K562 (cell line): Measurements from ENCODE around the gene ACSL3. TPM values are rescaled to one million over a fixed set of nuclear protein-coding genes. Genes with fewer than 3 reads are reported as not detected.

Experiments used
- DMBX1 ChIP-seq: fragments of 250-450 bp; sonication (Bioruptor Pico); IDR thresholded peaks from 2 replicates; pipeline ENCODE4 v1.8.0; 2022; ENCODE audit warnings: inconsistent platforms, mild to moderate bottlenecking, moderate library complexity, borderline replicate concordance
- FOXK1 ChIP-seq: sonication (generic); formaldehyde crosslinking; IDR thresholded peaks from 2 replicates; pipeline ENCODE4 v1.8.0; 2022; ENCODE audit warnings: missing genetic modification reagents, mild to moderate bottlenecking, borderline replicate concordance
- GATA2 ChIP-seq: sonication (generic); formaldehyde crosslinking; IDR thresholded peaks from 2 replicates; pipeline ENCODE4 v1.4.0; 2020; ENCODE audit warnings: mild to moderate bottlenecking, missing genetic modification reagents
- HDAC8 ChIP-seq: fragments of 450-650 bp; IDR thresholded peaks from 2 replicates; pipeline ENCODE4 v1.6.1; 2016; ENCODE audit warnings: mild to moderate bottlenecking, missing genetic modification characterization, moderate library complexity, missing compliant biosample characterization
- HIVEP1 ChIP-seq: fragments of 250-450 bp; sonication (Bioruptor Pico); IDR thresholded peaks from 2 replicates; pipeline ENCODE4 v1.4.0; 2020; ENCODE audit warnings: mild to moderate bottlenecking
- MNT ChIP-seq, 2 experiments: fragments of 450-650 bp; conservative IDR thresholded peaks; 2 replicates each; pipeline ENCODE4 v1.6.1; 2017; ENCODE audit warnings: mild to moderate bottlenecking in 2 of 2, moderate library complexity in 2 of 2
- NFIC ChIP-seq: fragments of 450-650 bp; IDR thresholded peaks from 2 replicates; pipeline ENCODE4 v1.6.1; 2017; ENCODE audit warnings: mild to moderate bottlenecking, inconsistent platforms
- RCOR1 ChIP-seq, 2 experiments: IDR thresholded peaks; 2 replicates each; pipeline ENCODE4 v1.6.1; 2012; ENCODE audit warnings: low read depth in 2 of 2, low read length in 2 of 2, borderline replicate concordance in 1 of 2, improper control_type of control experiment in 1 of 2
- SMAD4 ChIP-seq: fragments of 250-450 bp; sonication (Bioruptor Pico); conservative IDR thresholded peaks from 2 replicates; pipeline ENCODE4 v1.8.0; 2021; ENCODE audit warnings: inconsistent platforms, mild to moderate bottlenecking, moderate library complexity
- TCF7L2 ChIP-seq: fragments of 150-350 bp; IDR thresholded peaks from 2 replicates; pipeline ENCODE4 v1.6.1; 2016; ENCODE audit warnings: low read depth, mild to moderate bottlenecking, low read length, moderate library complexity
- TSHZ1 ChIP-seq: fragments of 250-450 bp; sonication (Bioruptor Pico); IDR thresholded peaks from 2 replicates; pipeline ENCODE4 v1.4.0; 2020; ENCODE audit warnings: mild to moderate bottlenecking, moderate library complexity
- ZNF224 ChIP-seq: sonication (generic); formaldehyde crosslinking; IDR thresholded peaks from 2 replicates; pipeline ENCODE4 v1.8.0; 2022; ENCODE audit warnings: mild to moderate bottlenecking, missing genetic modification reagents
- ZNF584 ChIP-seq: fragments of 200-800 bp; sonication (Bioruptor generic); IDR thresholded peaks from 2 replicates; pipeline ENCODE4 v1.6.1; 2016; ENCODE audit warnings: low read depth, mild to moderate bottlenecking, missing genetic modification characterization, missing compliant biosample characterization
- polyA plus RNA-seq, 8 experiments: library from polyadenylated mRNA; depleted of rRNA in 4 of 8; stranded (reverse) in 5 of 8; unstranded in 3 of 8; fragments of >200 nt; fragmentation: Nextera tagmentation in 2 of 8; fragmentation: Illumina TruSeq in 1 of 8; extraction: Ambion mirVana in 2 of 8; extraction: Trizol in 1 of 8; gene quantifications; 2 replicates each; pipeline versions ENCODE4 v1.2.1 to v1.2.3, GENCODE V29; 2011 to 2014; ENCODE audit warnings: inconsistent platforms in 1 of 8, missing spikeins in 1 of 8
- total RNA-seq, 7 experiments: library from RNA; depleted of rRNA in 6 of 7; stranded (reverse); fragments of >200 nt in 6 of 7; fragmentation: Illumina TruSeq in 2 of 7; extraction: Trizol in 2 of 7; gene quantifications; 2 replicates each; pipeline versions ENCODE4 v1.2.1 to v1.2.3, GENCODE V29; 2011 to 2021; ENCODE audit warnings: low replicate concordance in 1 of 7
- TF ChIP-seq, protein P1 (sequence below): fragments of 250-450 bp; sonication (Bioruptor Pico); IDR thresholded peaks from 2 replicates; pipeline ENCODE4 v1.4.0; 2020
- TF ChIP-seq, protein P2 (sequence below), 3 experiments: fragments of 200-800 bp in 1 of 3; sonication (Bioruptor generic) in 1 of 3; sonication (generic) in 1 of 3; formaldehyde crosslinking in 1 of 3; IDR thresholded peaks; 2 replicates each; pipeline versions ENCODE4 v1.6.1 to v1.8.0; 2016 to 2022; ENCODE audit warnings: mild to moderate bottlenecking in 2 of 3, missing compliant biosample characterization in 2 of 3, missing genetic modification characterization in 2 of 3, missing genetic modification reagents in 1 of 3
- TF ChIP-seq, protein P3 (sequence below): fragments of 450-650 bp; formaldehyde crosslinking; IDR thresholded peaks from 2 replicates; pipeline ENCODE4 v1.4.0; 2020; ENCODE audit warnings: mild to moderate bottlenecking, moderate library complexity

ACSL3 gene
- total and polyA plus RNA-seq, 9 of the 15 experiments (the other 6 are each of a cell fraction or from before 2014, with no cell fraction given) = 21.3 to 123 (median 85.2) TPM

GRCh38 chr2:222859786-222860612 lies 837 bp upstream of the ACSL3 start (continued):
- 0 out of 2 replicates have a peak, but pooled peaks have one; percentile 63 for TF ChIP-seq HDAC8 (tag)
- TF ChIP-seq HIVEP1 = 0 out of 2 replicates have a peak, but pooled peaks have one; percentile 58
- peak; percentile 64 for TF ChIP-seq SMAD4
- 0 out of 2 replicates have a peak, but pooled peaks have one; percentile 16 for TF ChIP-seq NFIC
- no peak for TF ChIP-seq FOXK1 (CRISPR knock-in tag)
- TF ChIP-seq ZNF584 (CRISPR knock-in tag) = 0 out of 2 replicates have a peak, but pooled peaks have one; percentile 29
- no peak for TF ChIP-seq ZNF224 (CRISPR knock-in tag)
- 0 out of 4 replicates have a peak, but pooled peaks of 1 of the 2 experiments have one; percentile 34 for TF ChIP-seq RCOR1 (IDR thresholded peaks at IDR 0.05; ENCODE audit: borderline replicate concordance in 1 of 2, low read depth in 2 of 2, low read length in 2 of 2)
- TF ChIP-seq GATA2 (CRISPR knock-in tag) = no peak
- TF ChIP-seq TSHZ1 (CRISPR knock-in tag) = peak; percentile 37; the same call in 1 of the 2 replicates
- no peak for TF ChIP-seq MNT (conservative IDR thresholded peaks at IDR 0.05)
- TF ChIP-seq, protein P1, sequence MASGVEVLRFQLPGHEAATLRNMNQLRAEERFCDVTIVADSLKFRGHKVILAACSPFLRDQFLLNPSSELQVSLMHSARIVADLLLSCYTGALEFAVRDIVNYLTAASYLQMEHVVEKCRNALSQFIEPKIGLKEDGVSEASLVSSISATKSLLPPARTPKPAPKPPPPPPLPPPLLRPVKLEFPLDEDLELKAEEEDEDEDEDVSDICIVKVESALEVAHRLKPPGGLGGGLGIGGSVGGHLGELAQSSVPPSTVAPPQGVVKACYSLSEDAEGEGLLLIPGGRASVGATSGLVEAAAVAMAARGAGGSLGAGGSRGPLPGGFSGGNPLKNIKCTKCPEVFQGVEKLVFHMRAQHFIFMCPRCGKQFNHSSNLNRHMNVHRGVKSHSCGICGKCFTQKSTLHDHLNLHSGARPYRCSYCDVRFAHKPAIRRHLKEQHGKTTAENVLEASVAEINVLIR (CRISPR knock-in tag) = no peak
- no peak for TF ChIP-seq TCF7L2
- TF ChIP-seq DMBX1 (CRISPR knock-in tag) = peak; percentile 61; the same call in 1 of the 2 replicates
- TF ChIP-seq, protein P2, sequence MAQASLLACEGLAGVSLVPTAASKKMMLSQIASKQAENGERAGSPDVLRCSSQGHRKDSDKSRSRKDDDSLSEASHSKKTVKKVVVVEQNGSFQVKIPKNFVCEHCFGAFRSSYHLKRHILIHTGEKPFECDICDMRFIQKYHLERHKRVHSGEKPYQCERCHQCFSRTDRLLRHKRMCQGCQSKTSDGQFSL (CRISPR knock-in tag; IDR thresholded peaks at IDR 0.05) = no peak
- TF ChIP-seq, protein P2 (tag; IDR thresholded peaks at IDR 0.05) = 0 out of 4 replicates have a peak, but pooled peaks of 1 of the 2 experiments have one; percentile 35
- TF ChIP-seq, protein P3, sequence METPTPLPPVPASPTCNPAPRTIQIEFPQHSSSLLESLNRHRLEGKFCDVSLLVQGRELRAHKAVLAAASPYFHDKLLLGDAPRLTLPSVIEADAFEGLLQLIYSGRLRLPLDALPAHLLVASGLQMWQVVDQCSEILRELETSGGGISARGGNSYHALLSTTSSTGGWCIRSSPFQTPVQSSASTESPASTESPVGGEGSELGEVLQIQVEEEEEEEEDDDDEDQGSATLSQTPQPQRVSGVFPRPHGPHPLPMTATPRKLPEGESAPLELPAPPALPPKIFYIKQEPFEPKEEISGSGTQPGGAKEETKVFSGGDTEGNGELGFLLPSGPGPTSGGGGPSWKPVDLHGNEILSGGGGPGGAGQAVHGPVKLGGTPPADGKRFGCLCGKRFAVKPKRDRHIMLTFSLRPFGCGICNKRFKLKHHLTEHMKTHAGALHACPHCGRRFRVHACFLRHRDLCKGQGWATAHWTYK (CRISPR knock-in tag) = 0 out of 2 replicates have a peak, but pooled peaks have one; percentile 29
